GM03348 (cell line): Measurements from ENCODE around the gene RBM33.

Experiments
- DNase-seq: peaks from one replicate; pipeline ENCODE4 v3.0.0; 2012; ENCODE audit warnings: low spot score

The RBM33 gene

GRCh38 chr7:155747209-155747608 is 102.7 kb downstream of the RBM33 start:
- no peak for DNase-seq

DNA sequence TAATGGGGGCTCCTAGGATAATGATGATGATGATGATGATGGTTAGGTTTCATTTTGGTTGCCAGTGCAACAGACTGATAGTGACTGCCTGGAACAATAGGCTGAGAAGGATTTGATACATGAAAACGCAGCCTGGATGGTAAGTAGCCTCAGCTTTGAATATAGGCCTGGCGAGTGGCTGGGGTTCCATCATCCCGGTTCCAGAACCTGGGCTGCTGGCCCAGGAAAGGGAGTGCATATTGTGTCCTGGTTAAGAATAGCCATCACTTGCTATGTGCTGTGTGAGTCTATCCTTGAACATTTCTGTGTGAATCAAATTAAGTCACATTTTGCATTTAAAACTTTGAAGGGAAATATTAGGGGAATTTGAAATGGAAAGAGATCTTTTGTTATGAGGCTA is 105.1 kb downstream of the RBM33 start:
- DNase-seq, result no peak

DNA sequence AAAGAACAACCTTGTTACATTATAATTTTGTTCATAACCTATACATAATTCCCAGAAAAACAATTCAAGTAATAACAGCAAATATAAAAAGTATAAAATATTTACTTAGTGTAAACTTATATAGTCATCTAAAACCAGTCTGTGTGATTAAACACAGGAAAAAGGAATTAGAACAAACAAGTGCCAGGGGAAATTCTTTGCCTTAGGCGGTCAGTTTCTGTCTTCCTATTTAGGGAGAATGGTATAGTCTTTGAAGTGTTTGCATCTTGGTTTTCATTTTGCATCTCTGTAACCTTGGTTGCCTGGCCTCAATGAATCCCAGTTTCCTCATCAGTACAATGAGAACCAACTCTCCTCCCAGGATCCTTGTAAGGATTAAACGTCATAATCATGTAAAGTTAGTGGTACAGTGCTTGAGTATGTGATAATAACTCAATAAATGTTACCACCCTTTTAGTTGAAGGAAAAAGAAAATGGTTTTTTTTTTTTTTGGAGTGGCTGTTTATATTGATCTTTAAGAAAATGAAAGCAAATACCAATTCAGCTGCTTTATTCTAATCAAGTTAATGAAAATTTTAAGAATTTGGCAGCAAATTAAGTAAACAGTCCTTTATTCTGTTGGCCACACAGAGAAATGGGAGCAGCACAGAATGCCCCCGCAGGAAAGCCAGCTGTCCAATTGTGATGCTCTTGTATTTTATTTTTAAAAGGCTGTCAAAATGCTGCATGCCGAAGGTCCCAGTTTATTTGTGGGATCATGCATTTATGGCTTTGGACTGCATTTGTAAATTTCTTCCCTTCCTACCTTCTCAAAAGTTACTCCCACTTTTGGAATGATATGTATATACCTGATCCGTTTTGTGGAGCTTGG is 106.0 kb downstream of the RBM33 start:
- DNase-seq, result no peak

DNA sequence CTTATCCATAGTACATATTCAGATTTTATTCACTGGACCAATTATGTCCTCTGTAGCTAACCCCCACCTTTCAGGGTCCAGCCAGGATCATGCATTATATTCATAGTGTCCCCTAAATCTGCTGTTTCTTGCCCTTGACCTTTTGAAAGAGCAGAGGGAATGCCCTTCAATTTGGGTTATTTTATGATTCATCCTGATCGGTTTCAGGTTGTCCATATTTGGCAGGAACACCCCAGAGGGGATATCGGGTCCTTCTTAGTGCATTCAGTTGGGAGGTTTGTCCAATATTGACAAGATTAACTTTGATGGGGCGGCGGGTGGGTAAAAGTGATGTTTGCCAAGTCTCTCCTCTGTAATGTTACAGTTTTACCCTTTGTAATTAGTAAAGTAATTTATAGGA is 106.9 kb downstream of the RBM33 start:
- no peak for DNase-seq

- no peak for DNase-seq
Measured at GRCh38 chr7:155752756-155753445, 108.4 kb downstream of the RBM33 start.

- DNase-seq, result no peak
Measured at GRCh38 chr7:155753446-155753965, 109.0 kb downstream of the RBM33 start.

- DNase-seq, result no peak
Measured at GRCh38 chr7:155754165-155754564, 109.7 kb downstream of the RBM33 start.

- DNase-seq, result no peak
Measured at GRCh38 chr7:155755026-155755425, 110.6 kb downstream of the RBM33 start.

DNA sequence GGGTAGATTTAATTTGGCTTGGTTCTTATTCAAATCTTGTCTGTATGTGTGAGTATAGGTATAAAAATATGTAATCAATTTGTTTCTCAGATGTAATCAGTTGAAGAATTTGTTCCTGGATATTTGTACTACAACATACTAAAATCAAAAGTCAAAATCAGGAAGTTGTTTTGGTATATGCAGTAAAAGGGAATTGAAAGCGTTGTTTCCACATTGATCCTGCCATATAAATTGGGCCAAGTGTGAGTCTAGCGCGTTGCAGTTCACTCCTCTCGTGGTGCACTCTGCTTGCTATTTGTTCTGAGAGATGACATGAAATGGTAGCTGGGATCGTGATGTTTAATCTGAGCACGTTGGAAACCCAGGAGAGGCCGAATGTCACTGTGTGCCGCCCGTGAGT is 111.9 kb downstream of the RBM33 start:
- no peak for DNase-seq

DNA sequence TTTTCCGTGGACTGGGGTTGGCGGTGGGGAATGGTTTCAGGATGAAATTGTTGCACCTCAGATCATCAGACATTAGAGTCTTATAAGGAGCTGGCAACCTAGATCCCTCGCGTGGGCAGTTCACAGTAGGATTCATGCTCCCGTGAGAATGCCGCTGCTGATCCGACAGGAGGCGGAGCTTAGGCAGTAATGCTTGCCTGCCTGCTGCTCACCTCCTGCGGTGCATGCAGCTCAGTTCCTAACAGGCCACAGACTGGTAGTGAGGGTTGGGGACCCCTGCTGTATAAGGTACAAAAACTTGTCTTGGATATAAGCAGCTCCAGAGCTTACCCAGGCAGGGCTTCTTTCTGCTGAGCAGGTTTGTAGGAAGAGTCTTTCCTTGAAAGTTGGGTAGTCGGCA is 113.9 kb downstream of the RBM33 start:
- DNase-seq, result no peak

GRCh38 chr7:155759740-155760430 is 115.4 kb downstream of the RBM33 start:
- DNase-seq, result no peak

DNA sequence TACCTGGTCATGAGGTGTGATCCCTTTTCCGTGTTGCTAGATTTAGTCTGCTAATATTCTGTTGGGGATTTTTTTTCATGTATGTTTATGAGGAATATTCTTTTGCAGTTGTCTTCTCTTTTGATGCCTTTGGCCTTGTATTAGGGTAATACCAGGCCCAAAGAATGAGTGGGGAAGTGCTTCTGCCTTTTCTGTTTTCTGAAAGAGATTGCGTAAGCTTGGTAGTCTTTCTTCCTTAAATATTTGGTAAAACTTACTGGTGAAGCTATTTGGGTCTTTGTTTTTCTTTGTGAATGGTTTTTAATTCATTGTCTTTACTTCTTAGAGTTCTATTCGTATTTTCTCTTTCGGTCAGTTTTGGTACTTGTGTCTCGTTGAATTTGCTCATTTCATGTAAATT is 116.7 kb downstream of the RBM33 start:
- DNase-seq, result no peak

- DNase-seq, result no peak
Measured at GRCh38 chr7:155762036-155762435, 117.6 kb downstream of the RBM33 start.

GRCh38 chr7:155762655-155763054 is 118.2 kb downstream of the RBM33 start:
- DNase-seq, result no peak

- no peak for DNase-seq
Measured at GRCh38 chr7:155763122-155763521, 118.7 kb downstream of the RBM33 start.

GRCh38 chr7:155763691-155764437 is 119.4 kb downstream of the RBM33 start:
- DNase-seq, result no peak

GRCh38 chr7:155764438-155764793 is 120.0 kb downstream of the RBM33 start:
- no peak for DNase-seq

GRCh38 chr7:155765458-155765857 is 121.0 kb downstream of the RBM33 start:
- DNase-seq, result no peak

GRCh38 chr7:155766386-155766785 is 121.9 kb downstream of the RBM33 start:
- DNase-seq, result no peak

DNA sequence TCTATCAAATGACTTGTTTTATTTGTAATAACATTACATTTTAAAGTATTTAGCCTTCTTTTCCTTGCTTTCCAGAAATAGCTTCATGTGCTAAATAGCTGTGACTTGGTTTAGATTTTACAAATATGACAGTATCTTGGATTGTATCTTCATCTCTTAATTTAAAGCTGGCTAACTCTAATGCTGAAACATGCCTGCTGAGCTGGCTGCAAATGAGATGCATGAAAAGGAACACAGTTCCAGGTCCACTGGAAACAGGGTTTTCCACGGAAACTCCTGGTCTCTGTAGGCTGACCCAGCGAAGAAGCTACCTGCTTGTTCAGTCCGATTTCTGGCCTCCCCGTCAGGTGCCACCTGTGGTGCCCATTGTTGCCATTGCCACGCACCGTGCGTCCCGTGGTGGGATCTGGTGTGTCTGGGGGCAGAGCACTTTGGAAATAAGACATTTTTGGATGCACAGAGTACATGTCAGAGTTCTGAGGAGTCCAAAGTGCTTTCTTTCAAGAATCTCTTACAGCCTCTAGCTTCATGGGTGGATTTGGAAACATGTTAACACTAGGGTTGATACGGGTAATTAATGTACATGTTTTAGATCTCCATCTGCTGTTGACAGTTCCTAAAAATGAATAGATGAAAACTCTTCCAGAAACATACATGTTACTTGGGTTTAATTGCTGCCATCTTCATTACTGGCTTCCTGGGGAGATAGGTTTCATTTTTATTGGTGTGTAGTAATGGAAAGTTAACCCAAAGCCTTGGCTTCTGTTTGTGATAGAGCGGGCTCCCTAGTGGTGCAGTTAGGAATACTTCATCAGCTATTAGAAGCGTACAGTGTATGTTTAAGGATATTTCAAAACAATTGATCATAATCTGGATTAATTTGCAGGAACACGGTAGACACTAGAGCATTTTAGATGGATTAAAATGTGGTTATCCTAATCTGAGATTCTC is 122.8 kb downstream of the RBM33 start:
- DNase-seq, result no peak

- peak; percentile 86 for DNase-seq
Measured at GRCh38 chr7:155769701-155770100, 125.2 kb downstream of the RBM33 start.
